IPS-18a (cell line): Measurements from ENCODE around the gene NOL3.

ENCODE experiments used
- H3K27ac ChIP-seq: one replicate; pipeline ENCODE4 v1.5.1; 2013; ENCODE audit warnings: low read length
- H3K27me3 ChIP-seq: one replicate; pipeline ENCODE4 v1.6.1; 2013; ENCODE audit warnings: mild to moderate bottlenecking, low read length; ENCODE audit not compliant: control insufficient read depth, insufficient read depth
- H3K36me3 ChIP-seq: one replicate; pipeline ENCODE4 v1.6.1; 2013; ENCODE audit warnings: low read depth, low read length; ENCODE audit not compliant: control insufficient read depth
- H3K4me1 ChIP-seq: one replicate; pipeline ENCODE4 v1.6.1; 2013; ENCODE audit warnings: low read depth, low read length; ENCODE audit not compliant: control insufficient read depth
- H3K4me3 ChIP-seq: one replicate; pipeline ENCODE4 v1.5.1; 2013; ENCODE audit warnings: low read length
- H3K9ac ChIP-seq: one replicate; pipeline ENCODE4 v1.6.1; 2013; ENCODE audit warnings: mild to moderate bottlenecking, low read length, moderate library complexity
- H3K9me3 ChIP-seq: one replicate; pipeline ENCODE4 v1.6.1; 2013; ENCODE audit warnings: low read depth, low read length; ENCODE audit not compliant: control insufficient read depth

NOL3 gene

DNA sequence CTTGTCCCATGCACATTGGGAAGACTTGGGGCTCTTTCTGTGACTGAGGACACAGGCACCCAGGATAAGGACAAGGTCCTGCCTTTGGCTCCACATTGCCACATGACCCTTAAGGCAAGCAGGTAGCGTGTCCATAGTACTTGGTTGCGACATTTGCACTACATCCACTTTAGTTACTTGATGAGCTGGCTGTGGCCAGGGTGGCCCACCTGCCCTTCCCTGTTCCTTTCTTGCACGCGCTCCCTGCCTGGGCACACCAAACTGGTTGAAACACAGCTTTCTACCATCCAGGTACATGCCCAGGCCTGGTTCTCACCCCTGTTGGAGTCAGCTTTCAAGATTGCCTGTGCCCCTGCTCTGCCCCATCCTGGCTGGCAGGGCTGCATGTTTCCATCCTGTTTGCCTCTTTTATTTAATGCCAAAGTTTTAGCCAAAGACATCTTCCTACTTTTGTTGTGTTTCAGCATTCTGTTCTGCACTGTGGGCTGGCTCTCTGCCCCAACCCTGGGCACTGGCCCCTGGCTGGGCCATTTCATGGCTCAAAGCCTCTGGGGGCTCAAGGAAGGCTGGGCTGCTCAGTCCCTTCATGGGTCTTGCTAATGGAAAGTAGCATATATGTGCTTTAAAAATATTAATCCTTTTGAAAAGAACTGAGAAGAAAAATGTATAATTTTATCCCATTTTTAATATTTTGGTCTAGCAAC lies 22.7 kb upstream of the NOL3 start:
- H3K27me3 ChIP-seq: peaks cover 39% of the 10 kb centered on the region
- no peaks in the 10 kb centered on the region for H3K9me3 ChIP-seq
- H3K4me1 ChIP-seq: no peaks in the 10 kb centered on the region
- H3K4me3 ChIP-seq: no peak overlapping the region
- no peak overlapping the region for H3K27ac ChIP-seq
- peaks cover 21% of the 10 kb centered on the region for H3K36me3 ChIP-seq
- no peak overlapping the region for H3K9ac ChIP-seq

DNA sequence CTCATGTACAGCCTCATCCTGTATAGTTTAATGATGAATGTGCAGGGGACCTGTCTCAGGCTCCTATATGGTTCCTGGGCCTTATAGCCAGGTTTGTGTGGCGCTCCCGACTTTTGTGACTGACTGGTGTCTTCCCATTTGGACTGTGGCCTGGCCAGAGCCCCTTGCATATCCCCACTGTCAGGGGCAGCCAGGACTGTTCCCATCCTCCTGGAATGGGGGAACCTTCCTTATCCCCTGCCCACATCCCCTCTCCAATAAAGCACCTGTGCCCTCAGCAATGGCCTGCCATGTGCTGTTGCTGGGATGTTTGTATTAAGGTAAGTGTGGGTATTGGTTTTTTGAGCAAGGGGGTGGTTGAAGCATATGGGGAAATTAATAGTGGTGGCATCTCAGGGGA lies 22.1 kb upstream of the NOL3 start:
- H3K27me3 ChIP-seq: peaks cover 45% of the 10 kb centered on the region
- no peak overlapping the region for H3K9ac ChIP-seq
- no peaks in the 10 kb centered on the region for H3K9me3 ChIP-seq
- no peaks in the 10 kb centered on the region for H3K4me1 ChIP-seq
- peaks cover 21% of the 10 kb centered on the region for H3K36me3 ChIP-seq
- no peak overlapping the region for H3K27ac ChIP-seq
- H3K4me3 ChIP-seq: no peak overlapping the region

DNA sequence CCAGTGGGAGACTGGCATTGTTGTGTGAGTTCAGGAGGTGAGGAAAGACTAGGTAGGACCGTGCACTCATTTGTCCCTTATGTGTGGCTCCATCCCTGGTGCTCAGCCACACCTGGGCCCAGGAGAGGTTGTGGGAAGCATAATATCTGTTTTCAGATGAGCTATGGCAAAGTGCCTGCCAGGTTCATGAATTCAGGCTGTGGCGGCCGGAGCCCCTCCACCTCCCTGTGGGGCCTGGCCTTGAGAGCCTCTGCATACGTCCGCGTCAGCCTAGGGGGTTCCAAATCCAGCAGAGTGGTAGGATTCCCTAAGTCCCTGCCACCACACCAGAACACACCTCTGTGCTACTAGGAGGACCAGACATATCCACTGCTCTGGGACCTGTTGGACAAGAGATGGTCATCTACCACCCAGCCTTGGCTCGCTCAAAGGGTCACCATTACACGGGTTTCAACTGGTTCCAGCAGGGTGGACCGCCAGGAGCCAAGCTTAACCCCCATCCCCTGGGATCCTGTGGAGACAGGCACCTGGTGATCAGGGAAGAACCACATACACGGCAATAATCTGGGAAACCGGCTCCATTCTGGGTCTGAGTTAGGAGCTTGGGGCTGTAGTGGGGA lies 21.6 kb upstream of the NOL3 start:
- Histone ChIP-seq H3K9me3 (no peaks in the 10 kb centered on the region), H3K36me3 (peaks cover 21% of the 10 kb centered on the region), H3K9ac (no peak overlapping the region), H3K27me3 (peaks cover 50% of the 10 kb centered on the region), H3K27ac (no peak overlapping the region), H3K4me3 (no peak overlapping the region), H3K4me1 (no peaks in the 10 kb centered on the region)

DNA sequence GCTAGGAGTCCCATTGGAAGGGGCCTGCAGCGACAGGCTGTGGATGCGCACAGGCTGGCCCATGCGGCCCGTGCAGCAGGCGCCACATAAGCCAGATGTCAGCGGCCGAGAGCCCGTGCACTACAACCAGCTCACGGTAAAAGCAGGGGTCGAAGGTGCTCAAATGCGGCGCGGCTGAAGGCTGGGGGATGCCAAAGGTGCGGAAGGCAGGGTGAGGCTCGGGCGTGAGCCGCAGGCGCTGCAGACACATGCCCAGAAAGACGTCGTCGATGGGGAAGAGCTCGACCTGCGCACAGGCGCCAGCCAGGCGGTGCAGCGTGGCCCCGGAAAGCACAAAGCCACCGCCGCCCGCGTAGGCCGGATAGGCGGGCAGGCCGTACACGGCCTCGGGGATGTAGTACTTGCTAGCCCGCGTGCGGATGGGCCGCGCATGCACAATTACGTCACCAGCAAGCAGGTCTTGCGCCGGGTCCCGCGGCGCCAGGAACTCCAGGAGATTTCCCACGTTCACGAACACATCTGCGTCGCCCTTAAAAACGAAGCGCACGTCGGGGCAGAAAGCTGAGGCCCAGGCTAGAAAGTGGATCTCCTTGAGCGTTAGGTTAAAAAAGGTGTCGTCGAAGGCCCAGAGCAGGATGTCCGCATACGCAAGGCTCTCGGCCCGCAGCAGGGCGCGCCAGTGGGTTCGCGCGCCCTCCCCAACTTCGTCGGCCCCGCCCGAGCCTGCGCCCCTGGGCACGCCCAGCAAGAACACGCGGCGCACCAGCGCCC lies 20.9 kb upstream of the NOL3 start:
- no peak overlapping the region for H3K9ac ChIP-seq
- H3K27me3 ChIP-seq: peaks cover 57% of the 10 kb centered on the region
- H3K36me3 ChIP-seq: peaks cover 17% of the 10 kb centered on the region
- no peak overlapping the region for H3K27ac ChIP-seq
- no peaks in the 10 kb centered on the region for H3K9me3 ChIP-seq
- H3K4me3 ChIP-seq: no peak overlapping the region
- no peaks in the 10 kb centered on the region for H3K4me1 ChIP-seq

DNA sequence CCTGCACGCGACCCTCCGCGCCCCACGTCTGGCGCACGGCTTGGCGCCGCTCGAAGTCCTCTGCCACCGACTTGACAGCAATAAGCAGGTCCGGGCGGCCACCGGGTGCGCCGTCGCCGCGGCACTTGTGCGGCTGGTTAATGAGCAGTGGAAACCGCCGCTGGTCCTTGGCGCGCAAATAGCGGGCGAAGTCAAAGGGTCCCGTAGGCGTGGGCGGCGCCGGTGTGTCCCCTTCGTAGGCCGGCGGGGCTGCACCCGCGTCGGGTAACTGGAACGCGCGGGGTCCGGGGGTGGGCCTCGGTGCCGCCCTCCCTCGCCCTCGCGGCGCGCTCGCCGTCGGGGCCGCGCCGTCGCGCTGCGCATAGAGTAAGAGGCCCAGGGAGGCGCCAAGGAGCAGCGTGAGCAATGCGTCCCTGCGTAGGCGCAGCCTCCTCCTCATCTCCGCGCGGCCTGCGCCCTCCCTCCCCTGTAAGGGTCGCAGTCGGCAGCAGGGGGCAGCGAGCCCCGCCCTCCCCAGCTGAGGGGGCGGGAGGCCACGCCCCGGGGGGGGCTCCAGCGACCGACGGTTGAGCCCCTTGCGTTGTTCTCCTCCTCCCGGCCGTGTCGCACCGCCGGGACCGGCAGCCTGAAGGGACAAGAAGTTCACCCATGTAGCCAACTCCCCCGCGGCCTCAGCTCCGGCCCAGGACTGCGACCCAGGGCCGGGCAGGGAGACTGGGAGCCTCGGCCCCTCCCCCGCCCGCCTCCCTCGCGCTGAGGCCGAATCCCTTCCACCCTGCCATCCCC lies 20.1 kb upstream of the NOL3 start:
- H3K9me3 ChIP-seq: no peaks in the 10 kb centered on the region
- no peaks in the 10 kb centered on the region for H3K4me1 ChIP-seq
- peak overlapping the region; percentile 70 for H3K4me3 ChIP-seq
- no peak overlapping the region for H3K9ac ChIP-seq
- H3K36me3 ChIP-seq: peaks cover 10% of the 10 kb centered on the region
- peaks cover 65% of the 10 kb centered on the region for H3K27me3 ChIP-seq
- H3K27ac ChIP-seq: no peak overlapping the region

DNA sequence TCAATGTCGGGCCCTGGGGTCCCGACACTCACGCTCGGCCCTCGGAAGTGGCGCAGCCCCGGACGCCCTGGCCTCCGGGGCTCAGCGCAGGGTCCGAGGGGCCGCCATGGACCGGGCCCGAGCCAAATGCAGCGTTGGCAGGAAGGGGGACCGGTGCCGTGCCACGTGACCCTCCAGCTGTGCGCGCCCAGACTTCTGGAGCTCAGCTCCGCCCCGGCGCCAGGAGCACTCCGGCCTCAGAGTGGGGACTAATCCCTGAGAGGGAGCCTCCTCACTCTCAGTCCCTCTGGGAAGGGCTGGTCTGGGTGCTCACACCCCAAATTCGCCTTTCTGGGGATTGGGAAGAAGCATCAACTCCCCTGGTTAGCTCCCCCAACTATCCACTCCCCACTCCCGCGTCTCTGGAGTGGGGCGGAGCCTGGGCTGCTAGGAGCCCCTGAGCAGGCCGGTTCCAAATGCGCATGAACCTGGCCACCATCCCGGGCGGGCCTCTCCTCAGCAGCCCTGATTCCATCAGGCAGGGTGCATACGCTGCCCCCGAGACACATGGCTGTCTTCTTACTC lies 19.4 kb upstream of the NOL3 start, which contains the start of gene B3GNT9:
TSS of gene B3GNT9 (minus strand) at position 166 of the 564 bp plus-strand sequence. CDS start 513 bp downstream, outside the sequence.
- H3K36me3 ChIP-seq: peaks cover 10% of the 10 kb centered on the region
- H3K27ac ChIP-seq: no peak within 1 kb of the TSS
- no peaks in the 10 kb centered on the region for H3K4me1 ChIP-seq
- peak within 1 kb of the TSS; percentile 70 for H3K4me3 ChIP-seq
- H3K27me3 ChIP-seq: peaks cover 72% of the 10 kb centered on the region
- H3K9ac ChIP-seq: no peak within 1 kb of the TSS
- no peaks in the 10 kb centered on the region for H3K9me3 ChIP-seq

DNA sequence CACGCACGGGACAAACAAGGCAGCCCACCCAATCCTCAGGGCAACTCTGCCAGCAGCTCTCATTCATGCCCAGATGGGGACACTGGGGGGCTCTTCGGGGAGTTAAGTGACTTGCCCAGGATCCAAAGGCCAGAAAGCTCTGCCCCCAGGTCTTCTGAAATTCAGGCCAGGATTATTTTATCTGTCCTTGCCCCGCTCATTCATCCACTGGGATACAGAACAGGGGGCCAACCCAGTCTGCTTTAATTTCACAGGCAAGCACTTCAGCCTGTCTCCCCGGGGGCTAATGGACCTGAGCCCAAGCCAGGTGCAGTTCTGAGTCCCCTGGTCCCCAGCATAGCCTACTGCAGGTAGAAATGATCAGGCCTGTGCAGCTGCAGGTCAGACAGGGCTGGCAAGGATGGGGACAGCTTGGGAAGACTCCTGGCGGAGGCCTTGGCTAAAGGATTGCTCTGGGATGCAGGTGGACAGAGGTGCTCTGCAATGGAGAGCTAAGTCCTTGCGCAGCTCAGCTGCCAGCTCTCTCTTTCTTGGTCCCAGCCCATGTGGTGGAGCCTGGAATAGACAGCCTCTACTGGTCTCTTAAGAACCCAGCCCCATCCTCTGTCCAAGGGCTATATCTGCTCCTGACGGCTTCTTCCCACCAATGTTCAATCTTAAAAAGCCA lies 18.8 kb upstream of the NOL3 start:
- Histone ChIP-seq H3K9me3 (no peaks in the 10 kb centered on the region), H3K9ac (no peak overlapping the region), H3K36me3 (peaks cover 7% of the 10 kb centered on the region), H3K4me3 (peak overlapping the region; percentile 70), H3K27ac (no peak overlapping the region), H3K27me3 (peaks cover 78% of the 10 kb centered on the region), H3K4me1 (no peaks in the 10 kb centered on the region)

DNA sequence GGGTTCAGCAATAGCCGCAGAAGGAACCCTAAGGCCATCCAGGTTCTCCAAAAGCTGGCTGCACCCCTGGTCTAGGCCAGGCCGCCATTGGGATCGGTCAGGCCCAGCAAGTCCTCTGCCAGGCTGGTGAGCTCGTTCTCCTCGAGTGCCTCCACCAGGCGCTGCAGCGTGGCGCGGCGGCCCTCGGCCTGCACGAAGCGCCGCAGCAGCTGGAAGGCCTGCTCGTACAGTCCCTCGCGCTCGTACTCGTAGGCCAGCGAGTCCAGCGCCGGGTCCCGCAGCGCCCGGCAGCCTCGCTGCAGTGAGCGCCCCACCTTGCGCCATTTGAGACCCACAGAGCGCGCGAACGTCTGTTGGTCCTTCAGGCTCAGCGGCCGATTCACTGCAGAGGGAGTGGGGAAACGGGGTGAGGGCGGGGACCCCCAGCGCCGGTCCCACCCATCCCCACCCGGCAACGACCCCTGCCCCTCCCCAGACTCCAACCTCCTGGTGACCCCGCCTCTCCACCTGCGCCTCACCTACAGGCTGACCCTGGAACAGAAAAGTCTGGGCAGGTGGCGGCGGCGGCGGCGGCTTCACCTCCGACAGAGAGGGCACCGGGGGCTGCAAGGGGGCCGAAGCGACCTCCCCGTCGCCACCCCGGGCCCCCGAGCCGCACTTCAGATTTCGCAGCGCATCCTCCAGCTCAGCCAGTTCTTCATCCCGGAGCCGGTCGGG lies 15.6 kb upstream of the NOL3 start:
- Histone ChIP-seq H3K4me3 (peak overlapping the region; percentile 35), H3K4me1 (no peaks in the 10 kb centered on the region), H3K9ac (no peak overlapping the region), H3K27ac (no peak overlapping the region), H3K9me3 (no peaks in the 10 kb centered on the region), H3K36me3 (no peaks in the 10 kb centered on the region), H3K27me3 (peaks cover 100% of the 10 kb centered on the region)

DNA sequence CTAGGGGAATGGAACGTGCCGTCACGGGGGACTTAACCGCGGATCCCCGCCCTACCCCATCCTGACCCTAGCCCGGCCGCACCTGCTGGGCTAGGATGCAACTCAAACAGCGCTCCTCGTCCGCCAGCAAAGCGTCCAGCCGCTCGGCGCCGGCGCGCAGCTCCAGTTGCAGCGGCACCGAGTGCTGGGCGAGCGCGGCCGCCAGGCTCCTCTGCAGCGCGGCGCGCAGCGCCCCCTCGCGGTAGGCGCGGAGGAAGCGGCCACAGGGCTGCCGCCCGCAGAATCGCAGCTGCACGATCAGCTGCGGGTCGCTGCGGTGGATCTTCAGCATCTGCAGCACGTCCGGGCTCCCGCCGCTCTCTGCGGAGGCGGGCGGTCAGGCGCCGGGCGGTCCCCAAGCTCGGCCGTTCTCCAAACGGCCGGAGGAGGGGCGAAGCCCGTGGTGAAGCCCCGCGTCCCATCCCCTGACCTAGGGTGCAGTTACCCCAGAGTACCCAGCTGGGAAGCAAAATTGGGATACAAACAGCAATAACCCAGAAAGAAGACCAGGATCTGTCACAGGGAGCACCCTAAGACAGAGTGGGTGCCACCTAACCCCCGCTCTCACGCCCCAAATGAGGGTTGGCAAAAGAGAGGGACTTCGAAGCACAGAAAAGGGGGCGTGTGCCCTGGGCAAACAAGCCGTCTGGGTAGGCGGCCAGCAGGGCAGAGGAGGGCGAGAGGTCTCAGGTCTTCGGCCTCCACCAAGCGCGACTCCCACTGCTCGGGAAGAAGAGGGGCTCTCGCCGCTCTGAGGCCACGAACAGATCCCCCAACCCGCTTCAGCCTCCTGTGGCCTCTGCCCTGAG lies 14.8 kb upstream of the NOL3 start:
- Histone ChIP-seq H3K9me3 (no peaks in the 10 kb centered on the region), H3K27ac (no peak overlapping the region), H3K36me3 (no peaks in the 10 kb centered on the region), H3K4me3 (peak overlapping the region; percentile 35), H3K9ac (no peak overlapping the region), H3K4me1 (no peaks in the 10 kb centered on the region), H3K27me3 (peaks cover 100% of the 10 kb centered on the region)
